SK-N-SH (cell line): ENCODE data around the gene CREBL2. TPM values are rescaled to one million over a fixed set of nuclear protein-coding genes. Genes with fewer than 3 reads are reported as not detected.

Source experiments
- CTCF ChIA-PET: fragments of 300-600, 350-600 bp; formaldehyde crosslinking; extraction: SDS; loops from one replicate; lab custom pipeline; 2021; lab: Yijun Ruan, JAX
- POLR2A ChIA-PET: fragments of 350-600 bp; sonication (Branson Sonifier 250); formaldehyde crosslinking; extraction: SDS; loops from one replicate; lab custom pipeline; 2020; ENCODE audit warnings: antibody characterized with exemption, inconsistent platforms; lab: Yijun Ruan, JAX
- DNase-seq: peaks from one replicate; pipeline ENCODE4 v3.0.0; 2012
- H2AFZ ChIP-seq: fragments of 200-600 bp; sonication (generic); 2 replicates; pipeline ENCODE4 v1.8.1; 2016; ENCODE audit warnings: antibody characterized with exemption, mild to moderate bottlenecking, low read depth
- H3F3A ChIP-seq: fragments of 200-600 bp; sonication (generic); replicated peaks from 2 replicates; pipeline ENCODE3; 2016; ENCODE audit warnings: antibody characterized with exemption, mild to moderate bottlenecking; ENCODE audit not compliant: insufficient read depth
- H3K27ac ChIP-seq, 2 experiments: fragments of 200-500 bp in 1 of 2; fragments of 200-600 bp in 1 of 2; sonication (Bioruptor generic) in 1 of 2; sonication (generic), shearing (Covaris generic) in 1 of 2; 2 replicates each; pipeline versions ENCODE4 v1.5.1 to v1.6.1; 2014 to 2016; ENCODE audit warnings: low read depth in 2 of 2, inconsistent platforms in 1 of 2, low read length in 1 of 2, mild to moderate bottlenecking in 1 of 2, mixed read lengths in 1 of 2
- H3K27me3 ChIP-seq: fragments of 200-600 bp; sonication (generic), shearing (Covaris generic); 2 replicates; pipeline ENCODE4 v1.6.1; 2016; ENCODE audit warnings: mixed run types; ENCODE audit not compliant: insufficient read depth
- H3K36me3 ChIP-seq, 2 experiments: fragments of 200-500 bp in 1 of 2; fragments of 200-600 bp in 1 of 2; sonication (Bioruptor generic) in 1 of 2; sonication (generic) in 1 of 2; replicated peaks in 1 of 2; 2 replicates each; pipeline versions ENCODE3 to v1.5.1; 2014 to 2016; ENCODE audit warnings: low read length in 1 of 2, mild to moderate bottlenecking in 1 of 2; ENCODE audit not compliant: insufficient read depth in 2 of 2, control insufficient read depth in 1 of 2
- H3K4me1 ChIP-seq, 2 experiments: fragments of 200-500 bp in 1 of 2; fragments of 200-600 bp in 1 of 2; sonication (Bioruptor generic) in 1 of 2; sonication (generic), shearing (Covaris generic) in 1 of 2; 2 replicates each; pipeline versions ENCODE4 v1.5.1 to v1.6.1; 2014 to 2016; ENCODE audit warnings: low read depth in 1 of 2, low read length in 1 of 2, mixed run types in 1 of 2; ENCODE audit not compliant: insufficient read depth in 2 of 2, control insufficient read depth in 1 of 2
- H3K4me2 ChIP-seq: fragments of 200-600 bp; sonication (generic), shearing (Covaris generic); 2 replicates; pipeline ENCODE4 v1.6.1; 2017; ENCODE audit warnings: mixed run types
- H3K4me3 ChIP-seq, 2 experiments: fragments of 200-500 bp in 1 of 2; fragments of 200-600 bp in 1 of 2; sonication (Bioruptor generic) in 1 of 2; sonication (generic), shearing (Covaris generic) in 1 of 2; 2 replicates each; pipeline versions ENCODE4 v1.5.1 to v1.8.1; 2014 to 2016; ENCODE audit warnings: low read depth in 2 of 2, inconsistent platforms in 1 of 2, low read length in 1 of 2, mild to moderate bottlenecking in 1 of 2, mixed read lengths in 1 of 2, moderate library complexity in 1 of 2
- H3K79me2 ChIP-seq: fragments of 200-600 bp; sonication (generic); 2 replicates; pipeline ENCODE4 v1.8.1; 2017; ENCODE audit warnings: mild to moderate bottlenecking; ENCODE audit not compliant: insufficient read depth
- H3K9ac ChIP-seq: fragments of 200-600 bp; sonication (generic); 2 replicates; pipeline ENCODE4 v1.6.1; 2017; ENCODE audit warnings: mixed run types
- H3K9me2 ChIP-seq: fragments of 200-600 bp; sonication (generic); 2 replicates; pipeline ENCODE4 v1.6.1; 2017; ENCODE audit warnings: mixed run types
- H3K9me3 ChIP-seq: fragments of 200-600 bp; sonication (generic); 2 replicates; pipeline ENCODE4 v1.6.1; 2017; ENCODE audit warnings: mixed run types, mild to moderate bottlenecking, moderate library complexity
- H4K20me1 ChIP-seq: fragments of 200-600 bp; sonication (generic); 2 replicates; pipeline ENCODE4 v1.6.1; 2017; ENCODE audit warnings: mild to moderate bottlenecking, mixed run types; ENCODE audit not compliant: insufficient read depth
- FOSL2 ChIP-seq: IDR thresholded peaks from 2 replicates; pipeline ENCODE4 v1.4.0; 2012; ENCODE audit warnings: low read depth, mild to moderate bottlenecking, moderate library complexity, borderline replicate concordance
- FOXJ3 ChIP-seq: sonication (generic); formaldehyde crosslinking; IDR thresholded peaks from 2 replicates; pipeline ENCODE4 v1.5.1; 2020; ENCODE audit warnings: mild to moderate bottlenecking, missing genetic modification reagents
- FOXM1 ChIP-seq: IDR thresholded peaks from 2 replicates; pipeline ENCODE4 v1.4.0; 2012; ENCODE audit warnings: low read depth, mild to moderate bottlenecking
- GABPA ChIP-seq: IDR thresholded peaks from 2 replicates; pipeline ENCODE4 v1.4.0; 2012; ENCODE audit warnings: low read depth, mild to moderate bottlenecking
- GATA2 ChIP-seq: sonication (generic); formaldehyde crosslinking; IDR thresholded peaks from 2 replicates; pipeline ENCODE4 v1.5.0; 2020; ENCODE audit warnings: mild to moderate bottlenecking, missing genetic modification reagents
- JUND ChIP-seq: IDR thresholded peaks from 2 replicates; pipeline ENCODE4 v1.4.0; 2012
- MAX ChIP-seq: IDR thresholded peaks from 2 replicates; pipeline ENCODE4 v1.4.0; 2012; ENCODE audit warnings: low read depth
- MXI1 ChIP-seq: IDR thresholded peaks from 2 replicates; pipeline ENCODE4 v1.6.1; 2012; ENCODE audit warnings: mild to moderate bottlenecking, low read depth, low read length, improper control_type of control experiment
- NRF1 ChIP-seq: IDR thresholded peaks from 2 replicates; pipeline ENCODE4 v1.6.1; 2012; ENCODE audit warnings: low read depth, mild to moderate bottlenecking, low read length
- POLR2AphosphoS5 ChIP-seq: IDR thresholded peaks from 2 replicates; pipeline ENCODE4 v1.6.1; 2012; ENCODE audit warnings: low read depth, low read length
- RFX5 ChIP-seq: IDR thresholded peaks from 2 replicates; pipeline ENCODE4 v1.6.1; 2012; ENCODE audit warnings: mild to moderate bottlenecking, improper control_type of control experiment, low read length
- SIN3A ChIP-seq: IDR thresholded peaks from 2 replicates; pipeline ENCODE4 v1.6.1; 2012; ENCODE audit warnings: low read depth, mild to moderate bottlenecking, low read length, moderate library complexity, borderline replicate concordance
- TAF1 ChIP-seq: IDR thresholded peaks from 2 replicates; pipeline ENCODE4 v1.6.1; 2012; ENCODE audit warnings: low read depth, mild to moderate bottlenecking, low read length, moderate library complexity, borderline replicate concordance
- TCF12 ChIP-seq: IDR thresholded peaks from 2 replicates; pipeline ENCODE4 v1.4.0; 2012
- YY1 ChIP-seq: IDR thresholded peaks from 2 replicates; pipeline ENCODE4 v1.4.0; 2012; ENCODE audit warnings: low read depth, mild to moderate bottlenecking
- WGBS: methylation state at CpG from one replicate; pipeline ENCODE4 v1.1.6; 2017; ENCODE audit warnings: low lambda C conversion rate; 5-methylcytosine and 5-hydroxymethylcytosine counted together
- polyA plus RNA-seq, 3 experiments: library from polyadenylated mRNA; depleted of rRNA; stranded (reverse); fragments of >200 nt; gene quantifications; 2 replicates each; pipeline ENCODE4 v1.2.3, GENCODE V29; 2012
- TF ChIP-seq, protein P1 (sequence below): fragments of 200-600 bp; sonication (generic); IDR thresholded peaks from 2 replicates; pipeline ENCODE4 v1.6.1; 2017; ENCODE audit warnings: antibody characterized with exemption, mild to moderate bottlenecking, moderate library complexity
- TF ChIP-seq, protein P2 (sequence below): IDR thresholded peaks from 2 replicates; pipeline ENCODE4 v1.6.1; 2012; ENCODE audit warnings: mild to moderate bottlenecking, low read depth, low read length, moderate library complexity

CREBL2 gene
- polyA plus RNA-seq, 1 of the 3 experiments (the other 2 are of a cell fraction) = 12.6 TPM

DNA sequence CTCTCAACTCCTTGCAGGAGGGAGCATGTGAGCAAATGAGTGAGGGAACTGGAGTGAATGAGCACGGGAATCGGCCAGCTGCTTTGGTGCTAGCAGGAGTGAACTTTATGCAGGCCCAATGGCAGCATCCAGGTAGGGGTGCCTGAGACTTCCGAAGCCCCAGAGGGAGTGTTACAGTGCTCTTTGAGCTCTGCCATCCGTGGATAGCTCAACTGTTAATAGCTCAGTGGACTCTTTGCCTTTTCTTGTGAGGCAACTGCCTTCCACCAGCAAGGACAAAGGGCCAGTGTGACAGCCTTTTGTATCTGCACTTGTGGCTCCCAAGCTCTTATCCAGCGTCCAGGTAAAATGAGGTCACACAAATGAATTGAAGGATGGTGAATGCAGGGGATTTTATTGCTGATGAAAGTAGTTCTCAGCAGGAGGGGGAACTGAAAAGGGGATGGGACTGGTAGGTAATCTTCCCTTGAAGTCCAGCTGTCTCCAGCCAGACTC lies 12.9 kb downstream of the CREBL2 start:
- no peaks in the 10 kb centered on the region for H3K9me3 ChIP-seq
- H3F3A ChIP-seq = no peaks in the 10 kb centered on the region
- no peak for TF ChIP-seq MAX
- TF ChIP-seq, protein P1, sequence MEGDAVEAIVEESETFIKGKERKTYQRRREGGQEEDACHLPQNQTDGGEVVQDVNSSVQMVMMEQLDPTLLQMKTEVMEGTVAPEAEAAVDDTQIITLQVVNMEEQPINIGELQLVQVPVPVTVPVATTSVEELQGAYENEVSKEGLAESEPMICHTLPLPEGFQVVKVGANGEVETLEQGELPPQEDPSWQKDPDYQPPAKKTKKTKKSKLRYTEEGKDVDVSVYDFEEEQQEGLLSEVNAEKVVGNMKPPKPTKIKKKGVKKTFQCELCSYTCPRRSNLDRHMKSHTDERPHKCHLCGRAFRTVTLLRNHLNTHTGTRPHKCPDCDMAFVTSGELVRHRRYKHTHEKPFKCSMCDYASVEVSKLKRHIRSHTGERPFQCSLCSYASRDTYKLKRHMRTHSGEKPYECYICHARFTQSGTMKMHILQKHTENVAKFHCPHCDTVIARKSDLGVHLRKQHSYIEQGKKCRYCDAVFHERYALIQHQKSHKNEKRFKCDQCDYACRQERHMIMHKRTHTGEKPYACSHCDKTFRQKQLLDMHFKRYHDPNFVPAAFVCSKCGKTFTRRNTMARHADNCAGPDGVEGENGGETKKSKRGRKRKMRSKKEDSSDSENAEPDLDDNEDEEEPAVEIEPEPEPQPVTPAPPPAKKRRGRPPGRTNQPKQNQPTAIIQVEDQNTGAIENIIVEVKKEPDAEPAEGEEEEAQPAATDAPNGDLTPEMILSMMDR = no peak
- TF ChIP-seq FOSL2 = no peak
- TF ChIP-seq, all 33 proteins: peak for 0
- DNase-seq = no peak
- ChIA-PET CTCF (interaction anchor here (1.2 to 1.8 kb wide), 2 partner anchors 18 to 32 kb away, joined by 4 to 5 read pairs; no protein-coding TSS in a partner anchor), POLR2A (no interaction called here)
- H3K4me2 ChIP-seq = no peak overlapping the region
- no peaks in the 10 kb centered on the region for H3K27me3 ChIP-seq
- H3K9me2 ChIP-seq = no peaks in the 10 kb centered on the region
- no peak overlapping the region for H2AFZ ChIP-seq
- H3K9ac ChIP-seq = no peak overlapping the region
- H4K20me1 ChIP-seq = no peaks in the 10 kb centered on the region
- no peak overlapping the region for H3K27ac ChIP-seq
- H3K4me1 ChIP-seq = no peaks in the 10 kb centered on the region; a peak in 1 of 4 replicates
- WGBS = 100% methylated on average over 5 of the region's 5 CpGs
- peaks cover 21% of the 10 kb centered on the region; the same call in 1 of the 2 replicates for H3K79me2 ChIP-seq
- no peak overlapping the region for H3K4me3 ChIP-seq
- peaks cover 0 to 5% of the 10 kb centered on the region in 2 experiments for H3K36me3 ChIP-seq

- TF ChIP-seq GATA2 (CRISPR knock-in tag) = no peak
- TF ChIP-seq NRF1 = no peak
- no peak for TF ChIP-seq TCF12
- TF ChIP-seq YY1 = no peak
- no peak for TF ChIP-seq MXI1
- TF ChIP-seq JUND = no peak
- TF ChIP-seq RFX5 = no peak
- TF ChIP-seq TAF1 = no peak
- TF ChIP-seq POLR2AphosphoS5 = no peak
- TF ChIP-seq FOXJ3 (CRISPR knock-in tag) = no peak
- no peak for TF ChIP-seq GABPA
- TF ChIP-seq FOXM1 = no peak
- no peak for TF ChIP-seq SIN3A
- TF ChIP-seq, protein P2, sequence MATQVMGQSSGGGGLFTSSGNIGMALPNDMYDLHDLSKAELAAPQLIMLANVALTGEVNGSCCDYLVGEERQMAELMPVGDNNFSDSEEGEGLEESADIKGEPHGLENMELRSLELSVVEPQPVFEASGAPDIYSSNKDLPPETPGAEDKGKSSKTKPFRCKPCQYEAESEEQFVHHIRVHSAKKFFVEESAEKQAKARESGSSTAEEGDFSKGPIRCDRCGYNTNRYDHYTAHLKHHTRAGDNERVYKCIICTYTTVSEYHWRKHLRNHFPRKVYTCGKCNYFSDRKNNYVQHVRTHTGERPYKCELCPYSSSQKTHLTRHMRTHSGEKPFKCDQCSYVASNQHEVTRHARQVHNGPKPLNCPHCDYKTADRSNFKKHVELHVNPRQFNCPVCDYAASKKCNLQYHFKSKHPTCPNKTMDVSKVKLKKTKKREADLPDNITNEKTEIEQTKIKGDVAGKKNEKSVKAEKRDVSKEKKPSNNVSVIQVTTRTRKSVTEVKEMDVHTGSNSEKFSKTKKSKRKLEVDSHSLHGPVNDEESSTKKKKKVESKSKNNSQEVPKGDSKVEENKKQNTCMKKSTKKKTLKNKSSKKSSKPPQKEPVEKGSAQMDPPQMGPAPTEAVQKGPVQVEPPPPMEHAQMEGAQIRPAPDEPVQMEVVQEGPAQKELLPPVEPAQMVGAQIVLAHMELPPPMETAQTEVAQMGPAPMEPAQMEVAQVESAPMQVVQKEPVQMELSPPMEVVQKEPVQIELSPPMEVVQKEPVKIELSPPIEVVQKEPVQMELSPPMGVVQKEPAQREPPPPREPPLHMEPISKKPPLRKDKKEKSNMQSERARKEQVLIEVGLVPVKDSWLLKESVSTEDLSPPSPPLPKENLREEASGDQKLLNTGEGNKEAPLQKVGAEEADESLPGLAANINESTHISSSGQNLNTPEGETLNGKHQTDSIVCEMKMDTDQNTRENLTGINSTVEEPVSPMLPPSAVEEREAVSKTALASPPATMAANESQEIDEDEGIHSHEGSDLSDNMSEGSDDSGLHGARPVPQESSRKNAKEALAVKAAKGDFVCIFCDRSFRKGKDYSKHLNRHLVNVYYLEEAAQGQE = no peak
- Histone ChIP-seq H3K27me3 (no peaks in the 10 kb centered on the region), H4K20me1 (no peaks in the 10 kb centered on the region), H3K9ac (no peak overlapping the region), H3K4me1 (no peaks in the 10 kb centered on the region; a peak in 1 of 4 replicates), H3K79me2 (peaks cover 30% of the 10 kb centered on the region), H3K9me2 (no peaks in the 10 kb centered on the region), H3K4me2 (no peak overlapping the region), H3K36me3 (peaks cover 0 to 5% of the 10 kb centered on the region in 2 experiments), H3K4me3 (no peak overlapping the region), H3K27ac (no peak overlapping the region), H3K9me3 (no peaks in the 10 kb centered on the region), H3F3A (no peaks in the 10 kb centered on the region), H2AFZ (no peak overlapping the region)
- no peak for DNase-seq
- WGBS = 88% methylated on average over 2 of the region's 2 CpGs
- POLR2A ChIA-PET = no interaction called here
- CTCF ChIA-PET = interaction anchor here (1.4 to 1.8 kb wide), 2 partner anchors 30 kb away, joined by 4 to 5 read pairs; no protein-coding TSS in a partner anchor
These were observed 14.8 kb downstream of the CREBL2 start for GRCh38 chr12:12626471-12626870.
